Activated gamma-delta T cell treated with anti-CD3 and anti-CD28 coated beads, Interleukin-2, amount 50 U/mL, for 16 hours (primary cell): ENCODE data around the gene LTBP1.

Source experiments
- DNase-seq: peaks from one replicate; pipeline ENCODE4 v3.0.0-alpha.2; 2020; ENCODE audit warnings: low read depth

LTBP1 gene

DNA sequence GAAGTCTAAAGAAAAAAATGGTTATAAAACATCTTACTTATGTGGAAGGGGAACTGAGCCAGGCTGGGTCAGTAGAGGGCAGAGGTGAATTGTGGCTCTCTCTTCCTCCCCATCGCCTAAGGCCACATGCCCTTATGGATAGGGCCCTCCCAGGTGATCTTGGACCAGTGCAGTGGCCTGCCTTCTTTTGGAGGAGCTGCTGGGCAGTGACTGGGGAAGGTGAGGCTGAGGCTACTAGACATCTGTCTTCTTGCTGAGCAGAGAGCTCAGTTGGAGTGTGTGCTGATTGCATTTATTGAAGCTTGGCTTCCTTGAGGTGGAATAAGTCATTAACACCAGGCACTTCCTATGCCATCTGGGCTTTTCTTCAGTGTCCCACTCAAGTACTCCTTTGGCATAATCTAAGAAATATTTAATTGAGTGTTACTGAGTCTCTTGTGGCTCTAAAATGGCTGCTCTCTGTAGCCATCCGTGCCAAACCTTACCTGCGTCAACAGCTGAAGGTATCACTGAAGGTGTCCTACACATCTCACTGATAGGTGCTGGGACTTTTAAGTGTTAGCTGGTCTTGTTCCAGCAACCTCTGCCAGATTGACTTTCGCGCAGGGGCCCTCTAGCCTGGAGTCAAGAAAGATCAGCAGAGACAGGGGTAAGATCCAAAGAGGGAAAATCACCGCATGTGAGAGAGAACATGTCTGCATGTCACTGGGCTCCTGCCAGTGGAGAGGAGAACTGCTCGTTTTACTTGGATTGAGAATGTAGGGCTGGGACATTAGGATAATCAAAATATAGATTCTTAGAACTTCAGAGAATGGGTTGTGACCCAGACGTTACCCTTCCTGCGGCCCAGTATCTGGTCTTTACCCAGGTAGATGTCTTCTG, 256.1 kb downstream of the LTBP1 start:
- DNase-seq, result no peak

GRCh38 chr2:33204945-33205344, 258.2 kb downstream of the LTBP1 start:
- no peak for DNase-seq

- no peak for DNase-seq
Measured at GRCh38 chr2:33205693-33206434, 259.1 kb downstream of the LTBP1 start.

GRCh38 chr2:33207151-33207740, 260.5 kb downstream of the LTBP1 start:
- DNase-seq, result no peak

DNA sequence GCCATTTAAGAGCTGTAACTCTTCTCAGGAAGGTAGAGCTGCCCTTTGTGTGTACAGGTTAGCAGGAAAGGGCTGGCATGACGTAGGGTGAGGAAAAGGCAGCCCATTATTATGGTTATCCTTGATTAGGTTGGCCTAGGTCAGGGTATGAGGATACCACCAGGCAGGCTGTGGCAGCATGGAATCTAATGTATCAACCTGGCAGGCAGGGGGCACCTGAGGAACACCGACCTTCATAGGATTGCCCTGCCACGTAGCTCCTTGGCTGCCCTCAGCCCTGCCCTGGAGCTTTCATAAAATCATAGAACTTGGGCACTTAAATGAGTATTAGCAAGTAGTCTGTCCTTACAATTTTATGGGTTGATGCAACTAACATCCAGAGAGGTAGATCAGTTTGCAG, 261.6 kb downstream of the LTBP1 start:
- no peak for DNase-seq

- no peak for DNase-seq
Measured at GRCh38 chr2:33209976-33210375, 263.2 kb downstream of the LTBP1 start.

DNA sequence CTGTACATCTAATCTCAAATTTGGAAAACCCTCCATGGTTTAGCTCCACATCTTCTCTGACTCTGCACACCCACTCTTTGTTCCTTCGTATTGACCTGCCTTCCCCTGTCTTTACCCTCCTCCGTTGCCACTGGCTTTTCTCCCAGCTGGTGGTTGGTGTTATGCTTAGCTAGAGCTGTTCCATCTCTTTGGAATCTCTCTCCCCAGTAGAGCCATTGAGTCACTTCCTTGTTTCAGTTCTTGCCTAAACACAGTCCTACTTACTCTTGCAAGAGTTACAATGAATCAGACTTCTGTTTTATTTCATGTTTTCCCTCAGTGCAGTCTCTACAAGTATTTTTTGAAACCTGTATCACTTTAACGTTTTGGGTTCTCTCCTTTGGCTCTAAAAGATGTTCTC, 263.9 kb downstream of the LTBP1 start:
- no peak for DNase-seq

DNA sequence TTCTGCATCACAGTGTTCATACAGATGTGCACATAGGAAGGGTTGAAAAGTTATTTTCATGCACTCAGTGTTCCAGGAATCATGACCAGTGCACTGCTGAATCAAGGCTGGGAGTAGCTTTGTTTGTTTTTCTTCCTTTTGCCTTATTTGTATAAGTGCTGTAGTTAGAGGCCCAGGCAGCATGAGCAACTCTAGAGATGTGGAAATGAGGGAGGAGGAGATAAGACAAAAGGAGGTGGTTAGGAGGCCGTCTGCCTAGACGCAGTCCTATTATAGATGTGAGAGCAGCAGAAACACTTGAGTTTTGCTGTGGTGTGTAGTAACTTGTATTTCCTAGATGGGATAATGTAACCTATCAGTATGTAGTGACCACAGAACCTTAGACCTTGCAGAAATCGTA, 265.4 kb downstream of the LTBP1 start:
- DNase-seq, result no peak

DNA sequence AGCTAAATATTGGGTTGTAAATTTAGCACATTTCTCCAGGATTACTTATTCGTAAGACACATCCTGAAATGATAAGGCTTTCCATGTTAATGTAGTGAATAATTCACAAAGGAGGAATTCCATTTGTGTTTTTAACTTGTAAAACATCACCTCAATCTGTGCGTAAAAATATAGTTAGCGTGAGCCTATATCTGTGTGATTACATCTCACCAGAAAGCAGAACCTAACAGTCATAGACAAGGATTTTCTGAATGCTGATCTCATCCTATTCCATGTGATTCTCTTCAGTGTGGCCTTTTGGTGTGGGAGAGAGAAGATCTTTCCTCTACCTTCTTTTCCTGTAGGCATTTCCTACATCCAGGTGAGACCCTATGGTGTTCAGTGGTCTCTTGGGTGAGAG, 266.5 kb downstream of the LTBP1 start:
- no peak for DNase-seq

DNA sequence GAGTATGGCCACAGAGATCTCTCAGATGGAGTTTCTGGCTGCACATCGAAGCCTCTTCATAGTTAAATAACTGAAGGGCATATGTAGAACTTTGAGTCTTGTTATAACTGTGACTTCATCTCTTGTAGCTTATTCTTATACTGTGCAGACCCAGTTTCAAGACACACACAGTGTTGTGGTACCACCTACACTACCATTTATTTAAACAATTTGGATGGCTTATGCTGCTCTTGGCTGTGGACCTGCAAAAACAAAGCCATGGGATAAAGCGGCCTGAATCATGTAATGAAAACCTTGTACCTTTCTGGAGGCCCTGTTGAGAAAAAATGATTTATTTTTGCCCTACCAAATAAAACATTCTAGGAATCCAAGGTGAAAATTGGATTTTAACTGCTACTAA, 266.9 kb downstream of the LTBP1 start:
- DNase-seq, result no peak

- no peak for DNase-seq
Measured at GRCh38 chr2:33214436-33214835, 267.7 kb downstream of the LTBP1 start.

GRCh38 chr2:33214857-33215256, 268.1 kb downstream of the LTBP1 start:
- no peak for DNase-seq

GRCh38 chr2:33215299-33215698, 268.5 kb downstream of the LTBP1 start:
- no peak for DNase-seq

DNA sequence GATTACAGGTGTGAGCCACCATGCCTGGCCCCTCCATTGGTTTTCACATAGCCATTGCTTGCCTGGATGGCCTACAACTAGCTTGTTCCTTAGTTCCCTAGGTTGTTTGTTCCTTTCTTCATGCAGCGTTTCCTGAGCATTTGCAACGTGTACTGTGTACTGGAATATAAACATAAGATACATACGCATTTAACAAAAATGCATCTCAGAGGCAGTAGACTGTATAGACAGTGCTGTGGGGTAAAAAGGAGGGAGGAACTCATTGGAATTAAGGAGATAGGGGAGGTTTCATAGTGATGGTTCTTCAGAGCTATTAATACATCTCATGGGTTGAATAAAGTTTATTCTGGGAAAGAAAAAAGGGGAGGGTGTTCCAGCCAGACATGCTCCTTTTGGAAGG, 269.2 kb downstream of the LTBP1 start:
- no peak for DNase-seq

DNA sequence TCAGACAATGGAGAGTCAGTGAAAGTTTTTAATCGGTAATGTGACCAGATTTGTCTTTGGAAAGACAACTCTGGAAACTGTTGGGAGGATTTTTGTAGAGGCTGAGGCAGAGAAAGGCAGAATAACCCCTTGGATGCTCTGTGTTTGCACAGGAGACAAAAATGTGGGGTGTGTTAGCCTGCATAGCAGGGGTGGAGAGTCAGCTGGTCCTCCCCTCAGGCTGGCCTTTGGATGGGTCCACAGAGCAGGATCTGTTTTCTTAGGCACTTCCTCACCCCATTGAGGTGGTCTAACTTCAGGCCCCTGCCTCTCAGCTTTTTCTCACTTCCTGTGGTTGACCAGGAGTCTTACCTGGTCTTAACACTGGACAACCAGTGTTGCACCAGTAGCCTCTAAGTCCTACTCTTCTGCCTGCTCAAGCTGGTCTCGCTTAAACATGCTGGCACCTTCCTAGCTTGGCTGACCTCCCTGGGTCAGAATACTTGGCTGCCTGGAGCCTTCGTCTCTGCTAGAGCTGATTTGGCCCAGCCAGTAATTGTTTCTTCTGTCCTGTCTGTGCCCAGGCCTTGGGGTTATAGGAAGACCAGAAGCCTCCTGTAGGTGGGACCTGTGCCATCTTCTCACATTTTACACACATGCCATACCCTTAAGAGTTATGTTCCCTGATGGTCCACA, 269.9 kb downstream of the LTBP1 start:
- no peak for DNase-seq

GRCh38 chr2:33217406-33217805, 270.7 kb downstream of the LTBP1 start:
- DNase-seq, result no peak

GRCh38 chr2:33219114-33219513, 272.4 kb downstream of the LTBP1 start:
- DNase-seq, result no peak

DNA sequence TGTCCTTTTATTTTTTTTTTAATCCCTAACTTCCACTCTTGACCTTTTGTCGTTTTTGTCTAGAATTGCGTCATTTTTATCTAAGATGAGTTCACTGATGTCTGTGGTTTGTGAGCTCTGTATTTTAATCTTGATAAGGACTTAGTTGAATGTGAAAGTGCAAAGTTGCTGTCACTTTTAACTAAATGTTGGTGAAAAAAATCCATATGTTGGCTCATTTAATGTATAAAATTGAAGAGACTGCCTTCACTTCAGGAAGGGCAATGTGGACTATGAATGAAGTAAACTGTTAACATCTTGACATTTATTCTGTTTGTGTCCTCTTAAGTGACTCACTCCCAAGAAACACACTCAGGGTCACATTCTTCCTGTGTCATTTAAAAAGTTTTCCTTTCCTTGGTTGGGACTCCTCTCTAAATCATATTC, 273.1 kb downstream of the LTBP1 start:
- no peak for DNase-seq

DNA sequence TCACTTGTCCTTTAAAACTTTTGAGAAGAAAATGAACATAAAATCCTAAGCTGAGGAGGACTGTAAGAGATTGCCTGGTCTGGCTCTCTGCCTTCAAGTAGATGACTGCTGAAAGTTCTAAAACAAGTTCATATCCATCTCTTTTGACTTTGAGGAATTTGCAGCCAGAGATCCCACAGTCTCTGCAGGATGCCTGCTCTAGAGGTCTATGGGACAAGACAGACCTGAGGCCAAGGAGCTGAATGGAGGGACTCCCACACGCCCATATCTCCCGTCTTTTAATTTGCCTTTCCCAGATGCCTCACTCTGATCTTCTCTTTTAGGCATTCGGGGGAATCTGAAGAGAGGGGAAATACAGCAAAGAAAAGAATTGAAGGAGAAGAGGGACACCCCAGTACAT, 273.8 kb downstream of the LTBP1 start:
- DNase-seq, result no peak

DNA sequence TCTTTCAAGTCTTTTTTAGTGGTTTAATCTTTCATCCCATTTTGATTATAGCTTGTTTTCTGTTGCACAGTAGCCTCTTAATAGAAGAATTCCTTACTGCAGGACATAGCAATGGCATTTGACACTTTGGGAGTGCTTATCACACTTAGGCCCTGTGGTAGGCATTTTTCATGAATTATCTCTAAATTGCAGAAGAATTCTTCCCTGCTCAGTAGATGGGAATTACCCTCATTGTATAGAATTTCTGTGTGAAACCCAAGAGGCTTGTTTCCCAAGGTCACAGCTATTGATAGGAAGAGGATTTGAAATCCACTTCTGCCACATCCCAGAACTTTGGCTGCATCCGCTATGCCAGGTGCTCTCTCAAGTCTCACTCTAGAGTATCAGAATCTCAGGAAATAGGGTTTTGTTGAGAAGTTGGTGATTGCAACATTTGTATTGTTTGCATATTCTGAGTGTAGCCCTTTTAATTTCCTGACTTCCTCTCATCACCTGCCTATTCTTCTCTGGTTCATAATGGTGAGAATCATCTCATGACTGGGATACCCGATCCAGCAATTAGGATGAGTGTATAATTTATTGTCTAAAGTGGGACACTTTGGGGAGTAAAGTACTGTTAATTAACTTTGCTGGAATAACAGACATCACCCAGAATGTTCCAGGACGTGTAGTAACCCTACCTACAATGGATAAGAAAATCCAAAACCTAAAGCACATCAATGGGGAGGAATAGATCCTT, 274.5 kb downstream of the LTBP1 start:
- DNase-seq, result no peak

GRCh38 chr2:33222309-33222708, 275.6 kb downstream of the LTBP1 start:
- no peak for DNase-seq

DNA sequence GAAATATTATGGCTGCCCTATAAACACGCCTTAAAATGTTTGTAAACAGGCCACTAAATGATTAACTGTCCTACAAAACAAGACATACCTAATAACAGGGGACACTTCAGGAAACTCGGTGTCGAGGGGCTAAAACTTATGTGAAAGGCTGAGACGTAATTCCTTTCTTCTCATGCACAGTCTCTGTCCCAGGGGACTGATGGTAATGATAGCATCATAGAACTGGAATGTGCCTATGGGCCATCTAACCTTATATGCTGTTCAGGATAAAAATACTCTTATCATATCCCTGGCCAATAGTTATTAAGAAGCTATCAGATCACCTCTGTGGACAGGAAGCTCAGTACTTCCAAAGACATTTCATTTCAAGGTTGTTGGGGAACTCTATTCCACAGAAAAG, 277.1 kb downstream of the LTBP1 start:
- no peak for DNase-seq
